Measurements from ENCODE around the gene KRT6C.
"Not testable (repeated sequence)": the region's sequence is repeated elsewhere in the genome, so short reads cannot be mapped to it uniquely, and the experiment has no call there.

KRT6C gene

GRCh38 chr12:52448228-52448627, 25.4 kb downstream of the KRT6C start:
- POLR2A ChIA-PET: no interaction called here
- no peak for TF ChIP-seq FOXK2 (IDR thresholded peaks at IDR 0.05)
- TF ChIP-seq HDGF (IDR thresholded peaks at IDR 0.05; ENCODE audit: borderline replicate concordance): no peak
- CTCF ChIA-PET: no interaction called here
- DNase-seq (ENCODE audit: extremely low spot score): no peak

DNA sequence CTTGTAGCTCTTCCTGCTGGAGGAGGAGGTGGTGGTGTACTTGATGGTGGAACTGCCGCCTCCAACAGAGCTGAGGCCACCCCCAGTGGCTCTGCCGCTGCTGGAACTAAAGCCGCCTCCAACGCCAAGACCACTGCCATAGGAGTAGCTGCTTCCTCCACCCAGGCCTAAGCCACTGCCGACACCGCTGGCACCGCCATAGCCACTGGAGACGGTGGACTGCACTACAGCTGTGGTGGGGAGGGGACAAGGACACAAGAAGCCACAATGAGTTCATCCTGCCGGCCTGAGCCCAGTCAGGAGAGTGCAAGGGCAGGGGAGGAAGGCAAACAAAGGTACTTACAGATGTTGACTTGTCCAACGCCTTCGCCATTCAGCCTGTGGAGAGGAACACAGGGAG, 26.4 kb downstream of the KRT6C start:
- DNase-seq (ENCODE audit: extremely low spot score); CTCF ChIA-PET; POLR2A ChIA-PET: not testable (repeated sequence)

- TF ChIP-seq FOXK2 (IDR thresholded peaks at IDR 0.05): no peak
- no peak for TF ChIP-seq ARNT (IDR thresholded peaks at IDR 0.05)
- no peak for TF ChIP-seq NFRKB (IDR thresholded peaks at IDR 0.05)
- DNase-seq (ENCODE audit: extremely low spot score): no peak
- ChIA-PET POLR2A (no interaction called here), CTCF (interaction anchor here (0.5 kb wide), 1 partner anchor 14 kb away, joined by 3 read pairs; no protein-coding TSS in a partner anchor)
These were observed 27.1 kb downstream of the KRT6C start for GRCh38 chr12:52446367-52447045.

GRCh38 chr12:52445876-52446275, 27.7 kb downstream of the KRT6C start:
- CTCF ChIA-PET: interaction anchor here (0.5 kb wide), 1 partner anchor 15 kb away, joined by 3 read pairs; no protein-coding TSS in a partner anchor
- DNase-seq (ENCODE audit: extremely low spot score): no peak
- POLR2A ChIA-PET: no interaction called here
- TF ChIP-seq TARDBP (IDR thresholded peaks at IDR 0.05) (no peak), ZNF384 (IDR thresholded peaks at IDR 0.05) (no peak), FOXK2 (IDR thresholded peaks at IDR 0.05) (no peak), L3MBTL2 (conservative IDR thresholded peaks at IDR 0.05) (no peak), ELF4 (IDR thresholded peaks at IDR 0.05) (no peak), LEF1 (IDR thresholded peaks at IDR 0.05; ENCODE audit: borderline replicate concordance) (no peak), FOXA1 (IDR thresholded peaks at IDR 0.05) (no peak), SUZ12 (IDR thresholded peaks at IDR 0.05) (no peak), SP1 (IDR thresholded peaks at IDR 0.05) (no peak), NFRKB (IDR thresholded peaks at IDR 0.05) (no peak), HDGF (IDR thresholded peaks at IDR 0.05; ENCODE audit: borderline replicate concordance) (no peak), ARNT (IDR thresholded peaks at IDR 0.05) (no peak)
- TF ChIP-seq, protein P1, sequence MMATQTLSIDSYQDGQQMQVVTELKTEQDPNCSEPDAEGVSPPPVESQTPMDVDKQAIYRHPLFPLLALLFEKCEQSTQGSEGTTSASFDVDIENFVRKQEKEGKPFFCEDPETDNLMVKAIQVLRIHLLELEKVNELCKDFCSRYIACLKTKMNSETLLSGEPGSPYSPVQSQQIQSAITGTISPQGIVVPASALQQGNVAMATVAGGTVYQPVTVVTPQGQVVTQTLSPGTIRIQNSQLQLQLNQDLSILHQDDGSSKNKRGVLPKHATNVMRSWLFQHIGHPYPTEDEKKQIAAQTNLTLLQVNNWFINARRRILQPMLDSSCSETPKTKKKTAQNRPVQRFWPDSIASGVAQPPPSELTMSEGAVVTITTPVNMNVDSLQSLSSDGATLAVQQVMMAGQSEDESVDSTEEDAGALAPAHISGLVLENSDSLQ (IDR thresholded peaks at IDR 0.05): no peak

- TF ChIP-seq FOXM1 (IDR thresholded peaks at IDR 0.05; ENCODE audit: borderline replicate concordance) (no peak), SP1 (IDR thresholded peaks at IDR 0.05) (no peak), TARDBP (IDR thresholded peaks at IDR 0.05) (no peak), NFRKB (IDR thresholded peaks at IDR 0.05) (no peak), LEF1 (IDR thresholded peaks at IDR 0.05; ENCODE audit: borderline replicate concordance) (no peak), FOXK2 (IDR thresholded peaks at IDR 0.05) (no peak), ARNT (IDR thresholded peaks at IDR 0.05) (no peak), CTBP1 (IDR thresholded peaks at IDR 0.05; ENCODE audit: borderline replicate concordance) (no peak), BHLHE40 (IDR thresholded peaks at IDR 0.05; ENCODE audit: borderline replicate concordance) (no peak), ZNF384 (IDR thresholded peaks at IDR 0.05) (no peak)
- TF ChIP-seq, protein P1 (IDR thresholded peaks at IDR 0.05): no peak
- DNase-seq (ENCODE audit: extremely low spot score): no peak
- CTCF ChIA-PET: no interaction called here
- POLR2A ChIA-PET: no interaction called here
These were observed 28.7 kb downstream of the KRT6C start for GRCh38 chr12:52444647-52445595.

DNA sequence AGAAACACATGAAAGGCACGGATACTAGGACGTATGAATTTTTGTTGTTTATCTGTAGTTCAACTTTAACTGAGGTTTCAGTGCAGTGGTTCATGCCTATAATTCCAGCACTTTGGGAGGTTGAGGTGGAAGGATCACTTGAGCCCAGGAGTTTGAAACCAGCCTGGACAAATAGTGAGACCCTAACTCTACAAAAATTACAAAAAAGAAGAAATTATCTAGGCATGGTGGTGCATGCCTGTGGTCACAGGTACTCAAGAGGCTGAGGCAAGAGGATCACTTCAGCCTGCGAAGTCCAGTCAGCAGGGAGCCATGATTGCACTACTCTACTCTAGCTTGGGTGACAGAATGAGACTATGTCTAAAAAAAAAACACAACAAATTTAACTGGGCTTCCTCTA, 29.6 kb downstream of the KRT6C start:
- POLR2A ChIA-PET: no interaction called here
- CTCF ChIA-PET: no interaction called here

More for the DNA sequence above, 29.6 kb downstream of the KRT6C start:
- no peak for DNase-seq (ENCODE audit: extremely low spot score)
- no peak for TF ChIP-seq FOXA1 (IDR thresholded peaks at IDR 0.05)
- TF ChIP-seq BHLHE40 (IDR thresholded peaks at IDR 0.05; ENCODE audit: borderline replicate concordance): no peak
- TF ChIP-seq FOXM1 (IDR thresholded peaks at IDR 0.05; ENCODE audit: borderline replicate concordance): no peak
- TF ChIP-seq FOXK2 (IDR thresholded peaks at IDR 0.05): no peak
- TF ChIP-seq, protein P1 (IDR thresholded peaks at IDR 0.05): no peak
